Measurements from ENCODE around the gene NPR3.

Gene NPR3

DNA sequence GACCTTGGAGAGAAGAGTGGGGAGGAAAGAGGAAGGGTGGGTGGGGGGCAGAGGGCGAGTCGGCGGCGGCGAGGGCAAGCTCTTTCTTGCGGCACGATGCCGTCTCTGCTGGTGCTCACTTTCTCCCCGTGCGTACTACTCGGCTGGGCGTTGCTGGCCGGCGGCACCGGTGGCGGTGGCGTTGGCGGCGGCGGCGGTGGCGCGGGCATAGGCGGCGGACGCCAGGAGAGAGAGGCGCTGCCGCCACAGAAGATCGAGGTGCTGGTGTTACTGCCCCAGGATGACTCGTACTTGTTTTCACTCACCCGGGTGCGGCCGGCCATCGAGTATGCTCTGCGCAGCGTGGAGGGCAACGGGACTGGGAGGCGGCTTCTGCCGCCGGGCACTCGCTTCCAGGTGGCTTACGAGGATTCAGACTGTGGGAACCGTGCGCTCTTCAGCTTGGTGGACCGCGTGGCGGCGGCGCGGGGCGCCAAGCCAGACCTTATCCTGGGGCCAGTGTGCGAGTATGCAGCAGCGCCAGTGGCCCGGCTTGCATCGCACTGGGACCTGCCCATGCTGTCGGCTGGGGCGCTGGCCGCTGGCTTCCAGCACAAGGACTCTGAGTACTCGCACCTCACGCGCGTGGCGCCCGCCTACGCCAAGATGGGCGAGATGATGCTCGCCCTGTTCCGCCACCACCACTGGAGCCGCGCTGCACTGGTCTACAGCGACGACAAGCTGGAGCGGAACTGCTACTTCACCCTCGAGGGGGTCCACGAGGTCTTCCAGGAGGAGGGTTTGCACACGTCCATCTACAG is 760 bp downstream of the NPR3 start:
- peak overlapping the region; percentile 60 for H3K4me3 ChIP-seq (replicated peaks; ENCODE audit: low read depth, low read length)
- DNase-seq (ENCODE audit: low read depth), result no peak
- TF ChIP-seq, protein P1, sequence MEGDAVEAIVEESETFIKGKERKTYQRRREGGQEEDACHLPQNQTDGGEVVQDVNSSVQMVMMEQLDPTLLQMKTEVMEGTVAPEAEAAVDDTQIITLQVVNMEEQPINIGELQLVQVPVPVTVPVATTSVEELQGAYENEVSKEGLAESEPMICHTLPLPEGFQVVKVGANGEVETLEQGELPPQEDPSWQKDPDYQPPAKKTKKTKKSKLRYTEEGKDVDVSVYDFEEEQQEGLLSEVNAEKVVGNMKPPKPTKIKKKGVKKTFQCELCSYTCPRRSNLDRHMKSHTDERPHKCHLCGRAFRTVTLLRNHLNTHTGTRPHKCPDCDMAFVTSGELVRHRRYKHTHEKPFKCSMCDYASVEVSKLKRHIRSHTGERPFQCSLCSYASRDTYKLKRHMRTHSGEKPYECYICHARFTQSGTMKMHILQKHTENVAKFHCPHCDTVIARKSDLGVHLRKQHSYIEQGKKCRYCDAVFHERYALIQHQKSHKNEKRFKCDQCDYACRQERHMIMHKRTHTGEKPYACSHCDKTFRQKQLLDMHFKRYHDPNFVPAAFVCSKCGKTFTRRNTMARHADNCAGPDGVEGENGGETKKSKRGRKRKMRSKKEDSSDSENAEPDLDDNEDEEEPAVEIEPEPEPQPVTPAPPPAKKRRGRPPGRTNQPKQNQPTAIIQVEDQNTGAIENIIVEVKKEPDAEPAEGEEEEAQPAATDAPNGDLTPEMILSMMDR (IDR thresholded peaks at IDR 0.05; ENCODE audit: low read length, missing control alignments), result no peak

- peak overlapping the region; percentile 60 for H3K4me3 ChIP-seq (replicated peaks; ENCODE audit: low read depth, low read length)
- no peak for DNase-seq (ENCODE audit: low read depth)
- TF ChIP-seq, protein P1 (IDR thresholded peaks at IDR 0.05; ENCODE audit: low read length, missing control alignments), result no peak
Measured at GRCh38 chr5:32712481-32713360, 1.6 kb downstream of the NPR3 start.

DNA sequence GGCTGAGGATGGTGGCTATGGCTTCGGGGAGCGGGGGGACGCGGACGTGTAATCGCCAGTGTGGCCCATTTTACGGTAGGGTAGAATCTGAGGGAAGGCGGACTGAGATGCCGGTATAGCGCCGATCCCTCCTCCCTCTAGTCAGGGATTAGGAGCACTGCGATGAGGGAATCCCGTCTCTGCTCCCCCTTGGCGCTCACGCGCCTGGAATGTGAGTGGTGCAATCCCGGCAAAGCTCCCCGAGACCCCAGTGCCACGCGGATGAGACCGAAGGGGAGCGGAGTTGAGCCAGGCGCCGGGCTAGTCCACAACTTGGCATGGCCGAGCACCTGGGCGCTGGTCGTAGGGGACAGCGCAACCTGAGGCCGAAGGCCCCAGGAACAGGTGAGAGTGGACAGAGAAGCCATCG is 2.2 kb downstream of the NPR3 start:
- H3K4me3 ChIP-seq (replicated peaks; ENCODE audit: low read depth, low read length), result peak overlapping the region; percentile 21
- TF ChIP-seq, protein P1 (IDR thresholded peaks at IDR 0.05; ENCODE audit: low read length, missing control alignments), result no peak

DNA sequence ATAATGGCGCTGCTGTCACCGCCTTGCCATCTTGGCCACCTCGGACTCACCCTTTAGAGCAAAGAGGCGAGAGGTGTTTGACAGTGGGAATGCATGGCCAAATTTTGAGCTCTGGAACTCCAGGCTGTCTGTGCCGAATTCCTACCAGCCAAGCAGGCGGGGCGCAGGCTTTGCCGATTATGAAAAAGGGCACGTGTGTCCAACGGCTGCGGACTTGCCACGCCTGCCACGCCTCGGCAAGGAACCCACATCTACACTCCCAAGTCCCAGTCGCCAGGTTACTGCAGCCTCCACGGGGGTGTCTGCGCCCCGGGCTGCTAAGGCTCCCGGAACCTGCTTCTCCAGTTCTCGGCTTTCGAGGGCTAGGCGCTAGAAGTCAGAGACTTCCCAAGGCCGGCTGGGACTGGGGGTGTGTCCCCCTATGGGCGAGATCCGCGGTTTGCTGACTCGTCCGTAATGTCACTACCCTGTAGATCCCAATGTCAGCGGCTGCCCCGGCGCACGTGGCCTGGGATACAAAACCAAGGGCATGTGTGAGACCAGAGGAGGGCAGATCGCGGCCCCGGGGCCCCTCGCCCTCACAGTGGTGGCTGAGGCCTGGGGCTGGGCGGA is 2.8 kb downstream of the NPR3 start:
- TF ChIP-seq, protein P1 (IDR thresholded peaks at IDR 0.05; ENCODE audit: low read length, missing control alignments), result no peak
- peak overlapping the region; percentile 21 for H3K4me3 ChIP-seq (replicated peaks; ENCODE audit: low read depth, low read length)
- DNase-seq (ENCODE audit: low read depth), result no peak

More for the DNA sequence above, 2.2 kb downstream of the NPR3 start:
- no peak for DNase-seq (ENCODE audit: low read depth)

DNA sequence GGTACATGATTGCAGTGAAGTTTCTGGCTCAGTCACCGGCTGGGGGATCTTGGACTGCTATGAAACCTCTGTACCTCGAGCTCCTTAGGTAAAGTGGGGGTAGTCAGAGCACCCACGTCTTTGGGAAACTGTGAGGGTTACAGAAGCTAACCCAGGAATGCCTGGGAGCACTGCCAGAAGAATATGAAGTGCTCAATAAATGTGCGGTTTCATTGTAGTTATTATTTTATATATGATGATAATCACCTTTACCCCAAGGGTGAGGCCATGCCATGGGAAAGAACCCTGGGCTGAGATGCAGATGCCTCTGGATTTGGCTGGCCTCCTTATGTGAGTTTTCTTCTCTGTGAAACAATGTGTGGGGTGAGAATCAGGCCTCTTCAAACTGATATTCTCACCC is 3.7 kb downstream of the NPR3 start:
- TF ChIP-seq, protein P1 (IDR thresholded peaks at IDR 0.05; ENCODE audit: low read length, missing control alignments), result no peak
- no peak overlapping the region for H3K4me3 ChIP-seq (replicated peaks; ENCODE audit: low read depth, low read length)

GRCh38 chr5:32720300-32720699 is 9.2 kb downstream of the NPR3 start:
- DNase-seq (ENCODE audit: low read depth), result no peak
- H3K4me3 ChIP-seq (replicated peaks; ENCODE audit: low read depth, low read length), result no peak overlapping the region
- TF ChIP-seq, protein P1 (IDR thresholded peaks at IDR 0.05; ENCODE audit: low read length, missing control alignments), result no peak

More for the DNA sequence above, 3.7 kb downstream of the NPR3 start:
- DNase-seq (ENCODE audit: low read depth), result no peak
